Measurements from ENCODE around the gene CMTR1. TPM values are rescaled to one million over a fixed set of nuclear protein-coding genes. Genes with fewer than 3 reads are reported as not detected.

The CMTR1 gene
- total RNA-seq, 1 donor from 2014 or later, result 60.1 TPM

DNA sequence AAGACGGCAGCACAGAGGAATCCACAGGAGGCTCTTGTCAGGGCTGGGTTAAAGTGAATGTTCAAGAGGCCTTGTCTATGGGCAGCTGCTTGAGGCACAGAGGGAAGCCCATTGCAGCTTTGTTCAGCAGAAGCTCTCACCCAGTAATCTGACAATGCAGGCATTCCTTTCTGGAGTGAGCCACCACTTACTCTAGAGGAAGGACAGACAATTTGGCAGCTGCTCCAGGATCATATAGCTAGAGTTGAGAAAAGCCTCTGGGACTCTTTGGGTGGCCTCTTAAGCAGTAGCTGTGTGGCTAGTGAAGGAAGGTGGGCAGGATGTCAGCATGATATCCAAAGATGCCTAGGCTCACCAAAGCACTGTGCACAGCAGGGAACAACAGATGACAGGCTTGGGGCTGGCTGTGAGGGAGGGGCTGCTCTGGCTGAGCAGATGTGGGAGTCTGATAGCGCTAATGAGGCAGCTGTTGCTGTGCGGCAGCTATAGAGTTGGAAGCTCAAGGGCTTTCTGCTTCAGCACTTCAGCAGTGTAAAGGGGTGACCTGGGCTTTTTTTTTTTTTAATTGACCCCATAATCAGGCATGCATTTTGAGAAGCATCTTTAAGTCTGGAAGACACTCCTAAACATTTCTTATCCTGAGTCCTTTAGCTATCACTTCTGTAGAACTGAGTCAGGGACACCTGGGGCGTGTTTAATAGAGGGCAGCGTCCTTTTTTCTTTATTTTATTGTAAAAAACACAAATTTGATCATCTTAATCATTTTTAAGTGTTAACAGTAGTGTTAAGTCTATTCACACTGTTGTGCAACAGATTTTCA, 27.2 kb downstream of the CMTR1 start:
- no peak overlapping the region for H3K4me3 Mint-ChIP-seq
- H3K9me3 Mint-ChIP-seq, result no peaks in the 10 kb centered on the region
- H3K27ac Mint-ChIP-seq, result no peak overlapping the region

DNA sequence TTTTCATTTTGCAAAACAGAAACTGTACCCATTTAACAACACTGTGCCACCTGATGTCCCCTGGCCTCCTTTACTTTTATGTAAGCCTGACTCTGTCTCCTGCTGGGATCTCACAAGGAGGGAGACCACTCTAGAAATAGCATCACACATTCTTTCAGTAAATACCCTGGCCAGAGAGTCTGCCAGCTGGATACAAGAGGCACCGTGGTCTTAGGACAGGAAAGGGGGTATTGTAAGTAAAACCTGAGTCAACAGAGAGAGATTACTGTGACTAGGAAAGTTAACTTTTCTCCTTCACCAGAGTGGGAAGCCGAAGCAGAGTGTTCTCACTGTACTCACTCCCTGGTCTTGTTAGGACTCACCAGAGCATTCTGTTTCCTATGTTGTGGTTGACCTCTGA, 27.8 kb downstream of the CMTR1 start:
- peaks cover 64% of the 10 kb centered on the region for H3K36me3 Mint-ChIP-seq
- H3K4me3 Mint-ChIP-seq, result no peak overlapping the region

More for the DNA sequence above, 27.2 kb downstream of the CMTR1 start:
- H3K36me3 Mint-ChIP-seq, result peaks cover 62% of the 10 kb centered on the region
- no peak for DNase-seq (ENCODE audit: low spot score in 2 of 2, unreplicated experiment in 2 of 2)
- H3K4me1 Mint-ChIP-seq, result no peaks in the 10 kb centered on the region
- no peaks in the 10 kb centered on the region for H3K27me3 Mint-ChIP-seq (ENCODE audit: low read depth)
- TF ChIP-seq, protein P1, sequence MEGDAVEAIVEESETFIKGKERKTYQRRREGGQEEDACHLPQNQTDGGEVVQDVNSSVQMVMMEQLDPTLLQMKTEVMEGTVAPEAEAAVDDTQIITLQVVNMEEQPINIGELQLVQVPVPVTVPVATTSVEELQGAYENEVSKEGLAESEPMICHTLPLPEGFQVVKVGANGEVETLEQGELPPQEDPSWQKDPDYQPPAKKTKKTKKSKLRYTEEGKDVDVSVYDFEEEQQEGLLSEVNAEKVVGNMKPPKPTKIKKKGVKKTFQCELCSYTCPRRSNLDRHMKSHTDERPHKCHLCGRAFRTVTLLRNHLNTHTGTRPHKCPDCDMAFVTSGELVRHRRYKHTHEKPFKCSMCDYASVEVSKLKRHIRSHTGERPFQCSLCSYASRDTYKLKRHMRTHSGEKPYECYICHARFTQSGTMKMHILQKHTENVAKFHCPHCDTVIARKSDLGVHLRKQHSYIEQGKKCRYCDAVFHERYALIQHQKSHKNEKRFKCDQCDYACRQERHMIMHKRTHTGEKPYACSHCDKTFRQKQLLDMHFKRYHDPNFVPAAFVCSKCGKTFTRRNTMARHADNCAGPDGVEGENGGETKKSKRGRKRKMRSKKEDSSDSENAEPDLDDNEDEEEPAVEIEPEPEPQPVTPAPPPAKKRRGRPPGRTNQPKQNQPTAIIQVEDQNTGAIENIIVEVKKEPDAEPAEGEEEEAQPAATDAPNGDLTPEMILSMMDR (IDR thresholded peaks at IDR 0.05; ENCODE audit: unreplicated experiment), result no peak

DNA sequence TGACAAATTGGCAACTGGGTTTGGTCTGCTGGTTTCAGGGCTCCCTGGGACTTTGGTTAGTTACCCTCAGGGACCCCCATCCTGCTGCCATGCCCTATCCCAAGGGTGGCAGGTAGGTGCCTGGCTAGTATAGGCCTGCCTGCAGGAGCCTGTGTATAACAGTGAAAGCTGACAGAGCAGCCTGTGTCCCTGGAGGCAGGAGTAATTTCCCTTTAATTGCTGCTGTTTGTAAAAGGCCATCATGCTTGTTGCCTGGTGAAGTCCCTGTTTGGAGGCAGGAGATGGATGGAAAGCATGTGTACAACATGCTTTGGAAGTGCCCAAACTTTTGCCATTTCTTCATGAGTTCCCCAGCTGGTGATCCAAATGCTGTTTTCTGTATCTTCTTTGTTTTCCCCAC, 30.1 kb downstream of the CMTR1 start:
- Mint-ChIP-seq H3K4me3 (no peak overlapping the region), H3K27me3 (ENCODE audit: low read depth) (no peaks in the 10 kb centered on the region), H3K27ac (no peak overlapping the region), H3K4me1 (no peaks in the 10 kb centered on the region), H3K36me3 (peaks cover 68% of the 10 kb centered on the region), H3K9me3 (peaks cover 12% of the 10 kb centered on the region)
- TF ChIP-seq, protein P1 (IDR thresholded peaks at IDR 0.05; ENCODE audit: unreplicated experiment), result no peak
- no peak for DNase-seq (ENCODE audit: low spot score in 2 of 2, unreplicated experiment in 2 of 2)

More for the DNA sequence above, 27.8 kb downstream of the CMTR1 start:
- no peak for DNase-seq (ENCODE audit: low spot score in 2 of 2, unreplicated experiment in 2 of 2)
- no peaks in the 10 kb centered on the region for H3K27me3 Mint-ChIP-seq (ENCODE audit: low read depth)
- no peaks in the 10 kb centered on the region for H3K4me1 Mint-ChIP-seq
- no peak overlapping the region for H3K27ac Mint-ChIP-seq
- TF ChIP-seq, protein P1 (IDR thresholded peaks at IDR 0.05; ENCODE audit: unreplicated experiment), result no peak
- no peaks in the 10 kb centered on the region for H3K9me3 Mint-ChIP-seq

DNA sequence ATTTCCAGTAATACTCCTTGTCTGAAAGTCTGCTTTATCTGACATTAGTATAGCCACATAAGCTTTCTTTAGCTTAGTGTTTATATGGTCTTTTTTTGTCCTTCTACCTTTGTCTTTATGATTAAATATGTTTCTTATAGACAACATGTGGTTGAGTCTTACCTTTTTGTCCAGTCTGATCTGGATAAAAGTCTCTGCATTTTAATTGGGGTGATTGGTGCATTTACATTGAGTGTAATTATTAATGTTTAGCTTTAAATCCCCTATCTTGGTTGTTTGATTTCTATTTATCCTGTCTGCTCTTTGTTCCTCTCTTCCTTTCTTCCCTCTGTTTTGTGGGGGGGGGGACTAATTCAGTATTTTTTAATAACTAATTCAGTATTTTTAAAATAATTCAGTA, 34.7 kb downstream of the CMTR1 start:
- Mint-ChIP-seq H3K36me3 (peaks cover 68% of the 10 kb centered on the region), H3K9me3 (peaks cover 16% of the 10 kb centered on the region), H3K4me1 (no peaks in the 10 kb centered on the region), H3K27ac (no peak overlapping the region), H3K4me3 (no peak overlapping the region), H3K27me3 (ENCODE audit: low read depth) (no peaks in the 10 kb centered on the region)
- no peak for DNase-seq (ENCODE audit: low spot score in 2 of 2, unreplicated experiment in 2 of 2)
- TF ChIP-seq, protein P1 (IDR thresholded peaks at IDR 0.05; ENCODE audit: unreplicated experiment), result no peak

DNA sequence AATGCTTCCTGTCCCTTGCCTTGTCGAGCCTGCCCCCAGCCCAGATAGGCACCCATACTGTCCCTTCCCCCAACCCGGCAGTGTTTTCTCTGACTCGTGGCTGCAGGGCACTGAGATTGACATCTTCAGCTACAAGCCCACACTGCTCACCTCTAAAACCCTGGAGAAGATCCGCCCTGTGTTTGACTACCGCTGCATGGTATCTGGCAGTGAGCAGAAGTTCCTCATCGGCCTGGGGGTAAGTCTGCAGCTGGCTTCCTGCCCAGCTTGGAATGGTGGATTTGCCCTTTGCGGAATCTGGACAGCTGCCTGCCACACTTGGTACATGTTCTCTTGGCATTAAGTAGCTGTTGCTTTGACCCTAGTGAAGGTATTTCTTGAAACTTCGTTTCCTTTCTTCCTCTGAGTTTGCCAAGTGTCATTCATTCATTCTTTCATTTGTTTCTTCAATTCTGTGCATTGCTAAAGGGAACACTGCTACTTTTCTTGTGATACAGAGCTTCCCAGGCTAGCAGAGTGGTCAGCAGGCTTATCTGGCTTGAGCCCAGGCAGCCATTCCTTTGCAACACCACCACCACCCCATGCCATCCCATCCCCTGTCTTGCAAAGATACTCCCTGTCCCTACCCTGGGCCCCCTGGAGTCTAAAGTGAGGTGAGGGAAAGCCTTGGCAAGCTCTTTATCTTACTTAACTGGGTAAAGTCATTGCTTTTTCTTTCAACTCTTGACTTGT, 40.5 kb downstream of the CMTR1 start:
- Mint-ChIP-seq H3K36me3 (peaks cover 52% of the 10 kb centered on the region), H3K4me1 (no peaks in the 10 kb centered on the region), H3K4me3 (no peak overlapping the region), H3K9me3 (peaks cover 4% of the 10 kb centered on the region), H3K27me3 (ENCODE audit: low read depth) (no peaks in the 10 kb centered on the region), H3K27ac (no peak overlapping the region)
- DNase-seq (ENCODE audit: low spot score in 2 of 2, unreplicated experiment in 2 of 2), result no peak
- TF ChIP-seq, protein P1 (IDR thresholded peaks at IDR 0.05; ENCODE audit: unreplicated experiment), result no peak

All from mesothelial cell of epicardium (in vitro differentiated cells).